GM12891 (cell line): ENCODE data around the gene VPS18.

Experiments used
- POLR2A ChIP-seq: IDR thresholded peaks from 2 replicates; pipeline ENCODE4 v1.6.1; 2011; ENCODE audit warnings: low read depth, low read length, control low read depth
- SPI1 ChIP-seq: IDR thresholded peaks from 2 replicates; pipeline ENCODE4 v1.6.1; 2011; ENCODE audit warnings: low read depth, low read length, control low read depth

GRCh38 chr15:40918799-40919392 lies 24.6 kb downstream of the VPS18 start:
- no peak for TF ChIP-seq POLR2A
- TF ChIP-seq SPI1 = no peak
